Heart left ventricle (tissue), 13 donors: ENCODE results near the gene DDR2.

Source experiments
- CTCF ChIP-seq, 12 donors: fragments of 200-600 bp; sonication (generic) in 4 of 12; IDR thresholded peaks; one replicate each; pipeline versions ENCODE4 v1.5.0 to v1.8.0; 2018 to 2022; ENCODE audit warnings: antibody characterized with exemption in 12 of 12, mild to moderate bottlenecking in 5 of 12
- POLR2A ChIP-seq, 2 donors: fragments of 450-650 bp; IDR thresholded peaks; one replicate each; pipeline ENCODE4 v1.6.1; 2017; ENCODE audit warnings: antibody characterized with exemption in 2 of 2, mild to moderate bottlenecking in 2 of 2, moderate library complexity in 2 of 2
- donor health status: ischemic (EF 13 %, LVEDD 7.1; RV severe dilation, severe dysfunction).
- donor health status: DM: no; HTN: yes; CAD: no.
- donor health status: DM: no; HTN: no; CAD: no.
- donor health status: ischemic (EF 25% LVEDD 6.9; RV normal size, moderate dysfunction).
- donor health status: ischemic (EF 25% LVEDD 5.7; RV mildly dilated, moderate dysfunction).
- donor health status: ischemic (EF 35%, LVEDD 5.7; RV mildly dilated, moderate dysfunction).
- donor health status: nonischemic (EF 11% LVEDD 7.7; RV severe dilation, severe dysfunction).
- donor health status: DM: yes; HTN: yes; CAD: no.
- donor health status: PGD.
- donor health status: ischemic (EF 29% LVEDD 5.4; RV normal size, mild dysfunction).
- donor health status: nonischemic (EF 23%, LVEDD 6.1; RV moderate dilation, normal function).

GRCh38 chr1:162716123-162716522, 83.9 kb downstream of the DDR2 start:
- TF ChIP-seq CTCF (IDR thresholded peaks at IDR 0.05) (no peak), POLR2A (IDR thresholded peaks at IDR 0.05) (no peak)
